Measurements from ENCODE around the gene MGST3. TPM values are rescaled to one million over a fixed set of nuclear protein-coding genes. Genes with fewer than 3 reads are reported as not detected.

Gene MGST3
- total RNA-seq, 1 experiment from 2014 or later, result 87.7 TPM

DNA sequence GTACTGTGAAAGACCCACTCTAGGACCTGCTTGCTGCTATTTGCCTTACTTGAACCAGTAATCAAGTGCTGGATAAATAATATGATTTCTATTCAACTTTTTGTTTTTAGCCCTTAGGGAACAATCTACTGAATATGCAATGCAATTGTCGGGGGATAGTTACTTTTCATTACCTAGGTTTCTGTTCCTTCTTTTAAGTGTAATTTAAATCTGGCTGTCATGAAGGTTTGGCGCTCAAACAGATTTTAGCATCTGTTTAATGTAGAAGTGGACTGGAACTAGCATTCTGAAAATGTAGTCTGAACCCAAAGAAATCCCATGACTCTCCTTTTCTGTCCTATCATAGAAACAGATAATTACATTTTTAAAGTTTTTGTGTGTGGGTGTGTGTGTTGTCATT is 4.8 kb downstream of the MGST3 start:
- H3K4ac ChIP-seq (ENCODE audit: low read depth, low read length), result no peak overlapping the region
- H2AK5ac ChIP-seq (ENCODE audit: insufficient read length, low read length), result no peak overlapping the region
- no peak overlapping the region for H3K4me3 Mint-ChIP-seq
- no peak overlapping the region for H3K27ac ChIP-seq (ENCODE audit: insufficient read length, low read depth, low read length)
- H3K27me3 Mint-ChIP-seq (ENCODE audit: low read depth), result no peaks in the 10 kb centered on the region
- no peaks in the 10 kb centered on the region for H3K9me3 Mint-ChIP-seq
- peaks cover 3% of the 10 kb centered on the region; the same call in 1 of the 2 replicates for H3K79me2 ChIP-seq (ENCODE audit: insufficient read depth, low read length)
- peaks cover 38 to 47% of the 10 kb centered on the region in 2 experiments for H3K4me1 Mint-ChIP-seq
- H2BK5ac ChIP-seq (ENCODE audit: insufficient read length, low read length), result no peak overlapping the region
- H4K8ac ChIP-seq (replicated peaks; ENCODE audit: insufficient read length, low read depth, low read length), result no peak overlapping the region
- H3K27ac Mint-ChIP-seq, result no peak overlapping the region
- no peak overlapping the region for H2BK12ac ChIP-seq (ENCODE audit: insufficient read length, low read depth, low read length)
- H4K5ac ChIP-seq (ENCODE audit: insufficient read length, low read depth, low read length), result no peak overlapping the region
- no peaks in the 10 kb centered on the region for H3K27me3 ChIP-seq (ENCODE audit: insufficient read depth, low read length)
- no peak overlapping the region for H3K4me2 ChIP-seq (ENCODE audit: insufficient read depth, insufficient read length, low read length)
- H2BK20ac ChIP-seq (ENCODE audit: low read depth, low read length, poor library complexity, severe bottlenecking), result no peak overlapping the region
- H3T11ph ChIP-seq (ENCODE audit: low read length), result no peak overlapping the region
- no peak overlapping the region for H3K56ac ChIP-seq (ENCODE audit: insufficient read length, low read depth, low read length)
- H3K18ac ChIP-seq (ENCODE audit: insufficient read length, low read depth, low read length), result no peak overlapping the region
- no peak overlapping the region for H2BK120ac ChIP-seq (ENCODE audit: low read depth, low read length, poor library complexity, severe bottlenecking)
- TF ChIP-seq, protein P1, sequence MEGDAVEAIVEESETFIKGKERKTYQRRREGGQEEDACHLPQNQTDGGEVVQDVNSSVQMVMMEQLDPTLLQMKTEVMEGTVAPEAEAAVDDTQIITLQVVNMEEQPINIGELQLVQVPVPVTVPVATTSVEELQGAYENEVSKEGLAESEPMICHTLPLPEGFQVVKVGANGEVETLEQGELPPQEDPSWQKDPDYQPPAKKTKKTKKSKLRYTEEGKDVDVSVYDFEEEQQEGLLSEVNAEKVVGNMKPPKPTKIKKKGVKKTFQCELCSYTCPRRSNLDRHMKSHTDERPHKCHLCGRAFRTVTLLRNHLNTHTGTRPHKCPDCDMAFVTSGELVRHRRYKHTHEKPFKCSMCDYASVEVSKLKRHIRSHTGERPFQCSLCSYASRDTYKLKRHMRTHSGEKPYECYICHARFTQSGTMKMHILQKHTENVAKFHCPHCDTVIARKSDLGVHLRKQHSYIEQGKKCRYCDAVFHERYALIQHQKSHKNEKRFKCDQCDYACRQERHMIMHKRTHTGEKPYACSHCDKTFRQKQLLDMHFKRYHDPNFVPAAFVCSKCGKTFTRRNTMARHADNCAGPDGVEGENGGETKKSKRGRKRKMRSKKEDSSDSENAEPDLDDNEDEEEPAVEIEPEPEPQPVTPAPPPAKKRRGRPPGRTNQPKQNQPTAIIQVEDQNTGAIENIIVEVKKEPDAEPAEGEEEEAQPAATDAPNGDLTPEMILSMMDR (conservative IDR thresholded peaks at IDR 0.05), result no peak
- H3K23ac ChIP-seq (ENCODE audit: insufficient read length, low read depth, low read length), result no peak overlapping the region
- no peak overlapping the region for H4K91ac ChIP-seq (ENCODE audit: insufficient read length, low read depth, low read length)
- H3K23me2 ChIP-seq (ENCODE audit: insufficient read length, low read depth, low read length, poor library complexity, severe bottlenecking), result peaks cover 11% of the 10 kb centered on the region
- H3K9ac ChIP-seq (ENCODE audit: extremely low read depth, insufficient read length, low read length), result no peak overlapping the region
- H2BK15ac ChIP-seq (ENCODE audit: low read depth, low read length), result no peak overlapping the region
- peaks cover 2% of the 10 kb centered on the region for H3K79me1 ChIP-seq (ENCODE audit: insufficient read depth, low read depth, low read length, poor library complexity, severe bottlenecking)
- no peaks in the 10 kb centered on the region for H4K20me1 ChIP-seq (ENCODE audit: control insufficient read depth, insufficient read depth, insufficient read length)
- WGBS (ENCODE audit: extremely low coverage, insufficient read length, low lambda C conversion rate), result no CpG with 5 or more reads among the region's 2 CpGs
- H3K9me3 ChIP-seq (ENCODE audit: control insufficient read depth, low read depth, low read length), result no peaks in the 10 kb centered on the region
- DNase-seq, result no peak
- H2AFZ ChIP-seq (ENCODE audit: low read length), result no peak overlapping the region
- H3K36me3 Mint-ChIP-seq (ENCODE audit: insufficient read depth in 1 of 3, low read depth in 3 of 3), result peaks cover 3 to 5% (median 5%) of the 10 kb centered on the region in 3 experiments; a peak in 3 of 7 replicates
- H3K14ac ChIP-seq (ENCODE audit: insufficient read depth, low read length), result no peak overlapping the region
- H3K4me1 ChIP-seq (ENCODE audit: insufficient read depth, low read length), result 0 out of 2 replicates have a peak, but pooled peaks cover 5% of the 10 kb centered on the region

Data from H9 (cell line).